Small intestine (tissue), 7 donors: ENCODE results near the gene PRDM2. TPM values are rescaled to one million over a fixed set of nuclear protein-coding genes. Genes with fewer than 3 reads are reported as not detected.

Experiments
- DNase-seq, 2 donors: peaks; one replicate each; pipeline versions ENCODE4 v3.0.0 to v3.0.0-alpha.2; 2013
- FAIRE-seq: peaks from 2 replicates; lab custom pipeline; 2012; peaks lifted over from hg19 to GRCh38; lab: Jason Lieb, UNC
- H3K27ac ChIP-seq, 3 donors: one replicate each; pipeline ENCODE4 v1.5.1; 2013; ENCODE audit warnings: low read length in 2 of 3, mild to moderate bottlenecking in 2 of 3, control low read depth in 1 of 3, inconsistent platforms in 1 of 3, low read depth in 1 of 3, moderate library complexity in 1 of 3
- H3K27me3 ChIP-seq, 3 donors: one replicate each; pipeline ENCODE4 v1.6.1; 2013; ENCODE audit warnings: low read length in 3 of 3, inconsistent platforms in 1 of 3; ENCODE audit not compliant: control insufficient read depth in 3 of 3, insufficient read depth in 3 of 3
- H3K36me3 ChIP-seq, 3 donors: one replicate each; pipeline ENCODE4 v1.6.1; 2013; ENCODE audit warnings: low read length in 3 of 3, inconsistent platforms in 1 of 3, low read depth in 1 of 3, mild to moderate bottlenecking in 1 of 3, moderate library complexity in 1 of 3; ENCODE audit not compliant: control insufficient read depth in 3 of 3, insufficient read depth in 2 of 3
- H3K4me1 ChIP-seq, 3 donors: one replicate each; pipeline ENCODE4 v1.6.1; 2013; ENCODE audit warnings: low read length in 2 of 3, inconsistent platforms in 1 of 3, low read depth in 1 of 3, mild to moderate bottlenecking in 1 of 3, moderate library complexity in 1 of 3; ENCODE audit not compliant: control insufficient read depth in 3 of 3, insufficient read depth in 2 of 3
- H3K4me3 ChIP-seq, 3 donors: one replicate each; pipeline ENCODE4 v1.5.1; 2013; ENCODE audit warnings: low read length in 3 of 3, control low read depth in 1 of 3, inconsistent platforms in 1 of 3, low read depth in 1 of 3, mild to moderate bottlenecking in 1 of 3, moderate library complexity in 1 of 3
- H3K9me3 ChIP-seq, 2 donors: one replicate each; pipeline ENCODE4 v1.6.1; 2013; ENCODE audit warnings: low read depth in 1 of 2, low read length in 1 of 2; ENCODE audit not compliant: control insufficient read depth in 2 of 2, insufficient read depth in 1 of 2
- WGBS, 3 donors: extraction: QIAGEN DNeasy Blood & Tissue Kit; methylation state at CpG; one replicate each; pipeline ENCODE4 v1.1.7; 2013; 5-methylcytosine and 5-hydroxymethylcytosine counted together
- polyA plus RNA-seq, 4 donors: library from polyadenylated mRNA; stranded (reverse) in 3 of 4; unstranded in 1 of 4; fragments of 200-250 nt in 3 of 4; fragments of 120-200 nt in 1 of 4; gene quantifications; one replicate each; pipeline versions ENCODE4 v1.2.1 to v1.2.3, GENCODE V29; 2013
- donor health status: healthy with polysubstance abuse.
- donor health status: control.
- donor health status: control.
- donor health status: Bipolar disorder and iron deficiency.
- donor health status: healthy.

The PRDM2 gene
- polyA plus RNA-seq, 4 donors: 9.5 to 22.7 (median 11.7) TPM

DNA sequence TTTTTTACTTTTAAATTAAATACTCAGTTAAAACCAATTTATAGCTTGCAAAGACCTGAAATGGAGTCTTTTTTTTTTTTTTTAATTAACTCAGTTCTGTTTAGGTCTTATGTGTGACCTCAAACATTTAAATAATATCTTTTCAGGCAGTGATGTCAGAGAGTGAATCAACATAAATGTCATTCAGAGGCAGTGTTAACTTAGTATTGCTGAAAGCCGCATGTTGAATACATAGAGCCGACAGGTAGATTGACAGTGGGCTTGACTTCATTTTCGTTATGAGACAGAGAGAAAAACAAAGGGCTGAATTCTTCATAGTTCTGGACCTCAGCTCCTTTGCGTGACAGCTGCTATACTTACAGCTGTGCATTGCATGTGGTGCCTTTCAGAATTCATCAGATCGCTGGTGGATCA, 51.5 kb downstream of the PRDM2 start:
- Histone ChIP-seq H3K9me3 (no peaks in the 10 kb centered on the region), H3K36me3 (peaks cover 0 to 7% (median 0%) of the 10 kb centered on the region in 3 donors), H3K27me3 (no peaks in the 10 kb centered on the region), H3K27ac (no peak overlapping the region), H3K4me1 (peaks cover 0 to 9% (median 0%) of the 10 kb centered on the region in 3 donors), H3K4me3 (no peak overlapping the region)
- DNase-seq: no peak
- FAIRE-seq: no peak
- WGBS, 3 donors: 71 to 80% (median 76%) methylated on average over 5 of the region's 5 CpGs

DNA sequence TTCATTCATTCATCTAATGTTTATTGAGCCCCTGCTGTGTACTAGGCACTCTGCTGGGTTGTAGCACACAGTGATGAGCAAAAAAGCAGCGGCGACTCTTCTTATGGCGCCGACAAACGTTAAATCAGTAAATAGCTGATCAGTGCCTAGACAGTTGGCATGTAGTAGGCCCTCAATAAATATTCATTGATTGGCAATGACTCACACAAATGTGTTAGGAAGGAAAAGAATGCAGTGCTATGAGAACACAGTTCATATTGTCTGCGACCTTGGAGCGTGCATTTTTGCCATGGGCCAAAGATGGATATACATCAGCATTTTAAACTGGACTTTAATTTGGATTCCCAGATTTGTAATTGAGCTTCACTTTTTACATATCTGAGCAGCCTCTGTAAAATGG, 52.0 kb downstream of the PRDM2 start:
- FAIRE-seq: no peak
- Histone ChIP-seq H3K27ac (no peak overlapping the region), H3K27me3 (no peaks in the 10 kb centered on the region), H3K9me3 (no peaks in the 10 kb centered on the region), H3K36me3 (peaks cover 0 to 6% (median 0%) of the 10 kb centered on the region in 3 donors), H3K4me3 (no peak overlapping the region), H3K4me1 (peaks cover 0 to 9% (median 0%) of the 10 kb centered on the region in 3 donors)
- DNase-seq: peak in 1 of 2 donors; percentile 37
- WGBS, 3 donors: 82 to 93% (median 87%) methylated on average over 7 of the region's 7 CpGs

DNA sequence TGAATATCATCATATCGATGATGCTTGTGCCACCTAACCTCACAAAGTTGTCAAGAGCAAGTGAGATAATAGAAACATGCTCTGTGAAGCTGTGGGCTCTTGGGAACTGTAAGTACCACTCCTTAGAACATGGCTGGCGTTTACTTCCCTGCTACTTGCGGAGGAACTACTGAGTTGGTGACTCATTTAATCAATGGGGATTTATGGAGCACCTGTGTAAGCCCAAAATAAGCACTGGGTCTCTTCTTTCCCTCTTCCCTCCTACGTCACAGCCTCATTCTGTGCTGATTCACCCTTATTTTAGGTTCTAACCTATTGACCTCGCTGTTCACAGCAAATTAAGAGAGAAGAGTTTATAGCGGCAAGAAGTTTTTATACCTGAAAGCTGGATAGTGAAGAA, 52.9 kb downstream of the PRDM2 start:
- no peak for DNase-seq
- H3K4me3 ChIP-seq: no peak overlapping the region
- no peak overlapping the region for H3K27ac ChIP-seq
- no peak for FAIRE-seq
- WGBS, 3 donors: 90 to 91% (median 90%) methylated on average over 6 of the region's 6 CpGs
- peaks cover 0 to 6% (median 0%) of the 10 kb centered on the region in 3 donors for H3K36me3 ChIP-seq
- H3K4me1 ChIP-seq: peaks cover 0 to 11% (median 0%) of the 10 kb centered on the region in 3 donors
- no peaks in the 10 kb centered on the region for H3K9me3 ChIP-seq
- no peaks in the 10 kb centered on the region for H3K27me3 ChIP-seq

DNA sequence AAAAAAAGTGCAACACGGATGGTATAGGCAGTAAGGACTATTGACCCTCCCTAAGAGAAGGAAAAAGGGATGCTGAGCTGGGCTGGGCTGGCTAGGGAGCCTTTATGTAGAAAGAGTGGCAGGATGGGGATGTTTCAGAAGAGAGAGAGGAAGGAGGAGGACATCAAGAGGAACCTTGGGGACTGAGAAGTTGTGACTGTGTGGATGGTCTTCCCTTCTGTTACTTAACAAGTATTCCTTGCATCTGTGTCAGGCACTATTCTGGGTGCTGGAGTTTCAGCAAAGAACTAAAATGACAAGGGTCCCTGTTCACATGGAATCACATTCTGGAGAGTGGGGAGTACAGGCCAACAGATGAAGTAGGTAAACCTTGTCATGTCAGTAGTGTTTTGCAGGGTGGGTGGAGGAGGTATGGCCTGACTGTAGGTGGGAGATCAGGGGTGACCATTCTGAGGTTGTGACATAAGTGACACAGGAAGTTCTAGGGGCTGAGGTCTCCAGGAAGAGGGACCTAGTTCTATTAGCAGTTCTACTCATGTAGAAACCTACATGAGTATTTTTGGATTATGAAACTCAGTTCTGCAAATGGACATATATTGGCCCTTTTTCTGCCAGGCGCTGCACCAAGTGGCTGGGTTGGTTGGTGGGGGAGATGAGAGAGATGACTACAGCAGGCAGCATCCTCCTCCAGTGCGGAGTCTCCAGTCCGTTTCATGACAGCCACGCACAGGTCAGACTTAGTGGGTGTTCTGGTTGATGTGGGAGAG, 53.8 kb downstream of the PRDM2 start:
- no peak for FAIRE-seq
- Histone ChIP-seq H3K9me3 (no peaks in the 10 kb centered on the region), H3K27me3 (no peaks in the 10 kb centered on the region), H3K36me3 (peaks cover 0 to 6% (median 0%) of the 10 kb centered on the region in 3 donors), H3K4me1 (peaks cover 0 to 11% (median 0%) of the 10 kb centered on the region in 3 donors), H3K27ac (no peak overlapping the region), H3K4me3 (no peak overlapping the region)
- no peak for DNase-seq
- WGBS, 3 donors: 71 to 87% (median 83%) methylated on average over 5 of the region's 5 CpGs

DNA sequence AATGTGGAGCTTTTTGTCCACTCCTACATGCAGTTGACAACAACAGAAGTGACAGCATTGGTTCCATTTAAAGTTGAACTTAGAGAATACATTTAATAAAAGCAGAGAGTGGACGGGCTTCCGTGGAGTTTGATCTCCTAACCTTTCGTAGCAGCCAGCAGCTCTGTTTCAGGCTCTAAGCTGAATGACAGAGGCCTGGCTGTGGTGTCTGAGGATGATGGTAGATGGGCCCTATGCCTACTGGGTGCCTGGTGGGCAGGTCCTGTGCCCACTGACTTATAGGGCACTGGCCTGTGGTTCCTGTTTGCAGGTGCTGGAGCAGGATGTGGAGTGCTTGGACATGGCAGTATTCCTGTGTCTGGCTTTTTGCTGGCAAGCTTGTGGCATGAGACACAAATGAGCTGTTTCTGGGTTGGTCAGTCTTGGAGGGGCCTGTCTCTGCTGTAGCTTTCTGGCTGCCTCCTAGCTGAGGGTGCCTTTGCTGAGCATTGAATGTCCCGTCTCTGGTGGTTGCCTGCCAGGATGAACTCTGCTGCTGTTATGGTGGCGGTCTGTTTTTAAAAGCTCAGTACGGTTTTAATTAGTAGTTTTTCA, 54.6 kb downstream of the PRDM2 start:
- H3K4me1 ChIP-seq: peaks cover 0 to 11% (median 2%) of the 10 kb centered on the region in 3 donors

DNA sequence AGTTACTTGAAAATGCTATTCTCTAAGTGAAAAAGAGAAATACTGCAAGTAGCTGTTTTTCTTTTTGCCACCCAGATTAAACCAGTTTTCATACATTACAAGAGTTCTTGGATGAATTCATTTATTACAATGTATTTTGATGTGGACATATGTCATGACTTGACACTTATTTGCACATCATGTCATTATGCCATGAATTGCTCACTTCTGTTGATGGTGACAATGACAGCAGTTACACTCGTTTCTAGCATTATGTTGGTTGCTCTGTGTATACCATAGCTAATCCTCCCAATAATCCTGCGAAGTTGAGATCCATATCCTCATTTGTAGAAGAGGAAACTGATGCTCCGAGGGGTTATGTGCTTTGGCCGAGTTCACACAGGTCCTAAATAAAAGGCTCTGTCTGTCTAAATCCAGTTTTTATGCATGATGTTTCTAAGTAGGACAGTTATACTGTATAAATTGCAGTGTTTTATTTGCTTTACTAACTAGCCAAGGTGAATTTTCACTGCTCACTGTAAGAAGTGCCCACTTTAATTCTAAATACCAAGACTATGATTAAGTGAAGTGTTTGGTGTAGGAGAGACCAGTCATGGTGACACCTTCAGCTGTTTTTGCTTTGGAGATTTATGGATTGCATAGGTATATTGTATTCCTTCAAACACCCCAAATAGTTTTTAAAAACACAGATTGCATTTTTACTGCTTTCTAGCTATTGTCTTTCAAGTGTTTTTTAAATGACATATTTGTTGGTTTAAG, 56.7 kb downstream of the PRDM2 start:
- peaks cover 0 to 6% (median 0%) of the 10 kb centered on the region in 3 donors for H3K36me3 ChIP-seq
- peaks cover 0 to 10% (median 2%) of the 10 kb centered on the region in 3 donors for H3K4me1 ChIP-seq
- no peaks in the 10 kb centered on the region for H3K27me3 ChIP-seq
- no peak overlapping the region for H3K27ac ChIP-seq
- no peaks in the 10 kb centered on the region for H3K9me3 ChIP-seq
- DNase-seq (no peak), FAIRE-seq (no peak)
- H3K4me3 ChIP-seq: no peak overlapping the region
- WGBS, 3 donors: 62 to 76% (median 76%) methylated on average over 4 of the region's 4 CpGs

More for the DNA sequence above, 54.6 kb downstream of the PRDM2 start:
- WGBS, 3 donors: 85 to 88% (median 87%) methylated on average over 6 of the region's 6 CpGs
- Histone ChIP-seq H3K27me3 (no peaks in the 10 kb centered on the region), H3K27ac (no peak overlapping the region), H3K9me3 (no peaks in the 10 kb centered on the region), H3K4me3 (no peak overlapping the region), H3K36me3 (peaks cover 0 to 6% (median 0%) of the 10 kb centered on the region in 3 donors)
- FAIRE-seq (no peak), DNase-seq (no peak)

DNA sequence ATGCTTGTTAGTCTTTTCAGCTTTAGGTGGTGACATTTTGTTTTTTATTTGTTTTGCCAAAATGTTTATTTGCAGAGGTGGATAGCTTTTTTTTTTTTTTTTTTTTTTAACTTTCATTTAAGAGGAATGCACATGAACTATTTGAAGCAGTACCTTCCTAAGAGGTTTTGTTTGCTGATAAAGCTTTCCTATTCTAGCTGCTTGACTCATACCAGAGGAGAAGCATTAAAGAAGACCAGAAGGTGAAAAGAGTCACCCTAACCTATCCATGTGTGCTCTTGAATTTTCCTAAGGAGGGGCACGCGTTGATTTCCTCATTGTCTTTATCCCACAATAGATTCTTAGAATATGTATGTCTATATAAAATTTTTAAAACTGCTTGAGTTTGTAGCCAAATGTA, 57.7 kb downstream of the PRDM2 start:
- Histone ChIP-seq H3K27me3 (no peaks in the 10 kb centered on the region), H3K4me1 (peaks cover 0 to 5% (median 2%) of the 10 kb centered on the region in 3 donors), H3K4me3 (no peak overlapping the region), H3K27ac (no peak overlapping the region), H3K36me3 (peaks cover 0 to 6% (median 0%) of the 10 kb centered on the region in 3 donors), H3K9me3 (no peaks in the 10 kb centered on the region)
- DNase-seq (no peak), FAIRE-seq (no peak)
- 88 to 95% (median 94%) methylated on average over 2 of the region's 2 CpGs for WGBS, 3 donors

DNA sequence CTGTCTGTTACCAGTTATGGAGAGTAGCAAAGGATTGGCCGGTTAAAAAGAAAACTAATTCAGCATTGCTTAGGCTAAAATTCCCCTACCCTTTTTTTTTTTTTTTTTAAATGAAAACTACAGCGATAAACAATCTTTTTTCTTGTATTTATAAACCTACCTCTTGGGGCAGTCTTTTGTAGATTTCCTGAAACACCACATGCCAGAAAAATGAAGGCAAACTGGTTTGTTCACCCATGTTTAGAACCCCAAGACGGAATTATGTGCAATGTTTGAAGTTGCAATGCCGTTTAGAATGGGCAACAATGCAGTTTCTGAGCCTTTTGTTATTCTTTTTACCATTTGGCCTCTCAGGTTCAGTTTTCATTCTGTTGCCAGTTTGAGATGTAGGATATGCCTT, 59.1 kb downstream of the PRDM2 start:
- FAIRE-seq (no peak), DNase-seq (peak in 1 of 2 donors; percentile 66)
- Histone ChIP-seq H3K36me3 (peaks cover 0 to 5% (median 0%) of the 10 kb centered on the region in 3 donors), H3K4me3 (no peak overlapping the region), H3K27ac (no peak overlapping the region), H3K4me1 (peaks cover 0 to 6% (median 2%) of the 10 kb centered on the region in 3 donors), H3K9me3 (no peaks in the 10 kb centered on the region), H3K27me3 (no peaks in the 10 kb centered on the region)
- WGBS, 3 donors: 13 to 58% (median 25%) methylated on average over 4 of the region's 4 CpGs
